ENCODE data around the gene KIFC3. TPM values are rescaled to one million over a fixed set of nuclear protein-coding genes. Genes with fewer than 3 reads are reported as not detected.
"Not testable (repeated sequence)": the region's sequence is repeated elsewhere in the genome, so short reads cannot be mapped to it uniquely, and the experiment has no call there.

KIFC3 gene
- total RNA-seq, 1 donor from 2014 or later, result 0.27 TPM

DNA sequence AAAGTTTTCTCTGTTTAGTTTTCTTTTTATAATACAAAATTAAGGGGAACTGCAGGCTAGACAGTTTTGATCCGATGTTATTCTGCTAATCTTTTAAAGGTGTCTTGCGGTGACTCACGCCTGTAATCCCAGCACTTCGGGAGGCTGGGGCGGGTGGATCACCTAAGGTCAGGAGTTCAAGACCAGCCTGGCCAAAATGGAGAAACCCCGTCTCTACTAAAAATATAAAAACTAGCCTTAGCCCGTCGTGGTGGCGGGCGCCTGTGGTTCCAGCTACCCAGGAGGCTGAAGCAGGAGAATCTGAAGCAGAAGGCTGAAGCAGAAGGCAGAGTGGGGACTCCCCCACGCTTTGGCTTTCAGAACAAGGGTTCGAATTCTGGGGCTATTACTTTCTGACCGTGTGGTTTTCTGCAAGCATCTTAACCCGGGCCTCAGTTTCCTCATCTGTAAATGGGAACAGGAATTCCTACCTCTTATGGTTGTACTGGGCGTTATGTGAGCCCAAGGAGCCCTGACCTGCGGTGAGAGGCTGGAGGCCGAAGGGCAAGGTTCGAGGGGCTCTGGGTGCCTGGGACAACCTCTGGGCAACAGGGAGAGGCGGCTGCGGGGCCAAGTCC, 67.9 kb downstream of the KIFC3 start:
- Mint-ChIP-seq H3K27me3 (no peaks in the 10 kb centered on the region), H3K36me3 (ENCODE audit: low read depth) (peaks cover 11% of the 10 kb centered on the region), H3K4me1 (peaks cover 30% of the 10 kb centered on the region), H3K27ac (peak overlapping the region; percentile 98), H3K9me3 (peaks cover 2% of the 10 kb centered on the region), H3K4me3 (peak overlapping the region; percentile 95)
- POLR2A ChIA-PET, result interaction anchor here (0.6 to 2.6 kb wide), 7 partner anchors 12 to 395 kb away, joined by 4 to 12 read pairs (median 5); partner anchors contain the start of genes CFAP20, POLR2C, USB1 and ZNF319
- CTCF ChIA-PET, result no interaction called here
- no peak for TF ChIP-seq CTCF (IDR thresholded peaks at IDR 0.05)
- ATAC-seq (ENCODE audit: low read depth) (no peak), DNase-seq (no peak)
- intact Hi-C loops (cut with micrococcal nuclease), result loop anchor here (2.0 to 10.0 kb wide), 3 partner anchors 320 to 1310 kb away; partner anchors contain the start of gene AMFR

DNA sequence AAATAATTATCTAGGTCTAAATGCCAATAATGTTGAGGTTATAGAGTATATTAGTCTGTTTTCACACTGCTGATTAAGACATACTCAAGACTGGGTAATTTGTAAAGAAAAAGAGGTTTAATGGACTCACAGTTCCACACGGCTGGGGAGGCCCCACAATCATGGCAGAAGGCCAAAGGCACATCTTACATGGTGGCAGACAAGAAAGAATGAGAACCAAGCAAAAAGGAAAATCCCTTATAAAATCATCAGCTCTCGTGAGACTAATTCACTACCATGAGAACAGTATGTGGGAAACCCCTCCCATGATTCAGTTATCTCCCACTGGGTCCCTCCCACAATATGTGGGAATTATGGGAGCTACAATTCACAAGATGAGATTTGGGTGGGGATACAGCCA, 69.6 kb downstream of the KIFC3 start:
- H3K4me1 Mint-ChIP-seq, result peaks cover 30% of the 10 kb centered on the region
- POLR2A ChIA-PET, result no interaction called here
- H3K9me3 Mint-ChIP-seq, result peaks cover 2% of the 10 kb centered on the region
- H3K4me3 Mint-ChIP-seq, result no peak overlapping the region
- CTCF ChIA-PET, result no interaction called here
- no peak for DNase-seq
- TF ChIP-seq CTCF (IDR thresholded peaks at IDR 0.05), result no peak
- no peaks in the 10 kb centered on the region for H3K27me3 Mint-ChIP-seq
- no peak for ATAC-seq (ENCODE audit: low read depth)
- H3K36me3 Mint-ChIP-seq (ENCODE audit: low read depth), result peaks cover 11% of the 10 kb centered on the region
- intact Hi-C loops (cut with micrococcal nuclease), result loop anchor here (10.0 kb wide), 2 partner anchors 318 to 1308 kb away; partner anchors contain the start of gene AMFR
- H3K27ac Mint-ChIP-seq, result no peak overlapping the region

- ATAC-seq (ENCODE audit: low read depth) (no peak), DNase-seq (no peak)
- ChIA-PET CTCF (no interaction called here), POLR2A (no interaction called here)
- Mint-ChIP-seq H3K27me3 (no peaks in the 10 kb centered on the region), H3K27ac (no peak overlapping the region), H3K4me1 (peaks cover 25% of the 10 kb centered on the region), H3K9me3 (peaks cover 2% of the 10 kb centered on the region), H3K36me3 (ENCODE audit: low read depth) (peaks cover 11% of the 10 kb centered on the region), H3K4me3 (no peak overlapping the region)
- intact Hi-C loops (cut with micrococcal nuclease), result loop anchor here (10.0 kb wide), 2 partner anchors 317 to 1307 kb away; partner anchors contain the start of gene AMFR
- no peak for TF ChIP-seq CTCF (IDR thresholded peaks at IDR 0.05)
Observed at GRCh38 chr16:57732037-57732436, 70.3 kb downstream of the KIFC3 start.

DNA sequence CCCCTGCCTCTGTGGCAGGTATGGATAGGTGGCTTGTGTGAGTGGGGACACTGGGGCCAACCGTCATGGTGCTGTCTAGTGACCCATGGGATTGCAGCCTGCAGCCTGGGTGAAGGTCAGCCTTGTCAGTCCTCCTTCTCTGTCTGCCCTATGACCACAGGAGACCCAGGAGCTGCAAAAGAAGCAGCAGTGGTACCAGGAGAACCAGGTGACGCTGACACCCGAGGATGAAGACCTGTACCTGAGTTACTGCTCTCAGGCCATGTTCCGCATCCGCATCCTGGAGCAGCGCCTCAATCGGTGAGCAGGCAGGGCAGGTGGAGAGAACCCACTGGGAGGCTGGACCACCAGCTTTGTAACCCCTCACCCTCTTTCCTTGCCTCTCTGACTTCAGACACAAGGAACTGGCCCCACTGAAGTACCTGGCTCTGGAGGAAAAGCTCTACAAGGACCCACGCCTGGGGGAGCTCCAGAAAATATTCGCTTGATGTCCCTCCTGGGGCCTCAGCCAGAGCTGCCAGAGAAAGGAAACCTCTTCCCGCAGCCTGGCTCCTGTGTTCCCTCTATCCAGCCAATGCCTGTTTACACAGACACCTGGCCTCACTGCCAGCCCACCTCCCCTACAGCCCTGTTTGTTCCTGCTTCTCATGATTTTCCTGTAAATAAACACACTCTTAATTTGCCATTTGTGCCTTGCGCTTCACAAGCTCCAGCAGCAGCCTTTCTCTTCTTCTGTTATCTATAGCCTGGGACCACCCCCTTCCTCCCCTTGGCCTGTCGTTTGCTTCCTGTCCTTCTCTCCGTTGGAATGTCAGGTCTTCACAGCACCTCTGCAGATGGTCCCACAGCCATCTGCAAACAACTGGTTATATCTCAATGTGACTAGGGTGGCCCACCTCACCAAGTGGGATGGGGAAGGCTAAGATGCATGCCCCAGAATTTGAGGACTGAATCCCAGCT, 71.2 kb downstream of the KIFC3 start:
- H3K9me3 Mint-ChIP-seq, result peaks cover 2% of the 10 kb centered on the region
- H3K4me1 Mint-ChIP-seq, result peaks cover 16% of the 10 kb centered on the region
- no peak overlapping the region for H3K4me3 Mint-ChIP-seq
- H3K36me3 Mint-ChIP-seq (ENCODE audit: low read depth), result peaks cover 11% of the 10 kb centered on the region
- DNase-seq, result no peak
- ATAC-seq (ENCODE audit: low read depth), result no peak
- TF ChIP-seq CTCF (IDR thresholded peaks at IDR 0.05), result no peak
- no peaks in the 10 kb centered on the region for H3K27me3 Mint-ChIP-seq
- CTCF ChIA-PET, result no interaction called here
- POLR2A ChIA-PET, result no interaction called here
- intact Hi-C loops (cut with micrococcal nuclease), result loop anchor here (10.0 kb wide), 2 partner anchors 316 to 1306 kb away; partner anchors contain the start of gene AMFR
- no peak overlapping the region for H3K27ac Mint-ChIP-seq

DNA sequence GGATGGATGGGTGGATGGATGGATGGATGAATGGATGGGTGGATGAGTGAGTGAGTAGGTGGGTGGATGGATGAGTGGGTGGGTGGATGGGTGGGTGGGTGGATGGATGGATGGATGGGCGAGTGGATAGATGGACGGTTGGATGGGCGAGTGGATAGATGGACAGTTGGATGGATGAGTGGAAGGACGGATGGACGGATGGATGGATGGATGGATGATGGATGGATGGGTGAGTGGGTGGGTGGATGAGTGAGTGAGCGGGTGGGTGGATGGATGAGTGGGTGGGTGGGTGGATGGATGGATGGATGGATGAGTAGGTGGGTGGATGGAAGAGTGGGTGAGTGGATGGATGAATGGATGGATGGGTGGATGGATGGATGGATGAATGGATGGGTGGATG, 72.4 kb downstream of the KIFC3 start:
- ATAC-seq (ENCODE audit: low read depth); H3K9me3 Mint-ChIP-seq; CTCF ChIA-PET; POLR2A ChIA-PET; DNase-seq; H3K27me3 Mint-ChIP-seq; H3K27ac Mint-ChIP-seq; H3K36me3 Mint-ChIP-seq (ENCODE audit: low read depth); H3K4me3 Mint-ChIP-seq: not testable (repeated sequence)
- intact Hi-C loops (cut with micrococcal nuclease), result loop anchor here (10.0 kb wide), 2 partner anchors 315 to 1305 kb away; partner anchors contain the start of gene AMFR
- peaks cover 13% of the 10 kb centered on the region for H3K4me1 Mint-ChIP-seq

Measured in activated B cell treated with CpG ODN at 0.5 μM for 24 hours (primary cell).